Epidermal melanocyte (primary cell): Measurements from ENCODE around the gene HIP1R.
"Not testable (repeated sequence)": the region's sequence is repeated elsewhere in the genome, so short reads cannot be mapped to it uniquely, and the experiment has no call there.

Experiments
- DNase-seq: peaks from one replicate; pipeline ENCODE4 v3.0.0; 2011; ENCODE audit warnings: low spot score; ENCODE audit not compliant: insufficient read length

The HIP1R gene

DNA sequence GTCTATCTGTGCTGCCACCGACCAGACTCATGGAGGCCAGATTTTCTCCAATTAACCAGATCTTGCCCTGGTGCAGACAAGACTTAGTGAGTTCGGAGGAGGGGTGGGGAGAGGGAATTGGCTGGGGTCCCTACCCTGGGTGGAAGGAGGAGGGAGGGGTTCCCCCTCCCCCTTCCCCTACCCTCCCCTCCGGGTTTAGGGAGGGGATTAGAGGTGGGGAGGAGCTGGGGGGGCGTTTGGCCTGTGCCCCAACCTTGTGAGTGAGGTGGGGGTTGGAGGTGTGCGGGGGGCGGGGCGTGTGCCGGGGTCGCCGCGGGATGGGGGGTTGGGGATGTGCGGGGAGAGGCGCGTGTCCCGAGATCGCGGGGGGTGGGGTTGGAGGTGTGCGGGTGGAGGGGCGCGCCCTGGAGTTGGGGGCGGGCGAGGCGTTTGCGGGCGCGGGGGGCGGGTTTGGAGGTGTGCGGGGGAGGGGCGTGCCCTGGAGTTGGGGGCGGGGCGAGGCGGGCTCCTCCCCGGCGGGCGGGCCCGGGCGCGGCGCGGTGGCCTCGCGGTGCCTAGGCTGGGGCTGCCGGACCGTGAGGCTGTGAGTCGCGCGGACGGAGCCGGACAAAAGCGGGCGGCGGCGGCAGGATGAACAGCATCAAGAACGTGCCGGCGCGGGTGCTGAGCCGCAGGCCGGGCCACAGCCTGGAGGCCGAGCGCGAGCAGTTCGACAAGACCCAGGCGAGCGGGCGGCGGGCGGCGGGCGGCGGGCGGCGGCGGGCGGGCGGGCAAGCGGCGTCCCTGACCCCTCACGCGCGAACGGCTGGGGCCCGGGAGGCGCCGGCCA is at the start of gene HIP1R:
Gene HIP1R, plus strand, starts transcription at position 537 of the 829 bp plus-strand sequence. Its CDS starts 94 bp downstream, at position 631.
- DNase-seq = no peak

- no peak for DNase-seq
These were observed 49.8 kb upstream of the HIP1R start for GRCh38 chr12:122785503-122785902.

GRCh38 chr12:122788387-122788786 is 46.9 kb upstream of the HIP1R start:
- DNase-seq = no peak

- no peak for DNase-seq
These were observed 45.6 kb upstream of the HIP1R start for GRCh38 chr12:122789637-122790036.

DNA sequence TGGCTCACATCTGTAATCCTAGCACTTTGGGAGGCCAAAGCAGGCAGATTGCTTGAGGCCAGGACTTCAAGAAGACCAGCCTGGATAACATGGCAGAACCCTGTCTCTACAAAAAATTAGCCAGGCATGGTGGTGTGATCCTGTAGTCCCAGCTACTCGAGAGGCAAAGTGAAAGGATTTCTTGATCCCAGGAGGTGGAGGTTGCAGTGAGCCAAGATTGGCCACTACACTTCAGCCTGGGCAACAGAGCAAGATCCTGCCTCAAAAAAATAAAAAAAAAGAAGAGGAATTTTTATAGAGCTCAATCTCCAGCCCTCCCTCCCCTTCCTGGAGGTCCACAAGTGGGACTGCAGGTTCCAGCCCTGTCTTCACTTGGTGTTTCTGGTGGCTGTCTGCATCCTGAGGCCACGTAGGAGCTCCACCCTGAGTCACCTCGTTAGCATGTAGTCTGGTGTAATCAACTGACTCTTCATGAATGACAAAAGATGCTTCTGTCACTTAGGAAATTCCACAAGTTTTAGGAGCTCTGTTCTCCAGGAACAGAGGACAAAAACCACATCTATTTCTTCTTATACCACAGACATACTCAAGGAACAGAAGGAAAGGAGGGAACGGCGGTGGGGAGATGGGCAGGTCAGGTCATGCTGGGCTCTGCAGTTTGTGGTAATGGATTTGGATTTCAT is 44.7 kb upstream of the HIP1R start:
- DNase-seq = no peak

DNA sequence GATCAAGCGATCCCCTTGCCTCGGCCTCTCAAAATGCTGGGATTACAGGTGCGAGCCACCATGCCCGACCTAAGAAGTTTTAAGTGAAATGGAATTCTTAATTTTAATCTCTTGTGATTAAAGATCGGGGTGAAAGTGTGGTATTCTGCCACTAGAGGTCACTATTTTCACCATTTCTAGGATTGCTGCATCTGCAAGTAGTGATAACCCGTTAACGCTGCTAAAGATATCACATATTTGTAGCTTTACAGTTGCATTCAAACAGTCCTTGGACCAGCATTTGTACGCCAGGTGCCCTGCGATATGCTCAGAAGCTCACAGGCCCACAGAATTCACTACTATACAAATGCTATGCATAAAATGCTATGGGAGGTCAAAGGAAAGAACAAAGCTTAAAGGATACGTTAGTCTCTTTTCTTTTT is 41.6 kb upstream of the HIP1R start:
- peak; percentile 65 for DNase-seq

DNA sequence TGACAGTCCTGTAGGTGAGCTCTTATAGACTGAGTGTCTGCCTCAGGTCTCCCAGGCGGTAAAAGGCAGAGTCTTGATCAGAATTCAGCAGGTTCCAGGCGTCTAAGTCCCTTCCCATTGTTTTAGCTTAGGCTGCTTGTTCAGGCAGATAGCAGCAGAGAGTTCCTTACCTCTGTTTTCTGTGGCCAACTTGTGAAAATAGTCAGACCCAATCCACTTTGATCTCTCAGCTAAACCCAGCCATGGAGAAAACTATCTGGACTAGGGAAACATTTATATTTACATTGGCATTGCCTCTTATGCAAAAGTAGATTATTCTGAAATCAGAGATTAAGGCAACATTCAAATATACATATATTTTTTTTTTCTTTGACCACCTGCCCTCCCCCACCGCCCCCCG is 39.5 kb upstream of the HIP1R start:
- DNase-seq = no peak

DNA sequence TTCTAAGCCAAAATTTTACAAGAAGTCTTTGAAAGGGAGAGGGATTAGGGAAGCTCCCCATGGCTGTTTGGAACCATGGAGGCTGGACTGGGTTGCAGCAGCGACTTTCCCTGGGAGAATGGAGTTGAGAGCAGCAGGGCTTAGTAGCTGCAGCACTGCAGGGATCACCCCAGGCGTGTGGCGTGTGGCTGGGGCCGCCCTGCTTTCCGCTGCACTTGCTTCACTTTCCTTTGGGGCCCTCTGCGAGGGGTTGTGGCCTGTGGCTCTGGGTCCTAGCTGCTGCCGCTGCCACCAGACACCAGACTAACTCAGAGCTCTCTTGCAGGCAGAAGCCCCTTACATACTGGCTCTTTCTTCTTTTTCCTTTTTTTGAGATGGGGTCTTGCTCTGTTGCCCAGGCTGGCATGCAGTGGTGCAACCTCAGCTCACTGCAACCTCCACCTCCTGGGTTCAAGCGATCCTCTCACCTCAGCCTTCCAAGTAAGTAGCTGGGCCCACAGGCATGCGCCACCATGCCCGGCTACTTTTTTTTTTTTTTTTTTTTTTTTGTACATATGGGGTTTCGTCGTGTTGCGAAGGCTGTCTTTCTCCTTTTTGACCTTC is 35.5 kb upstream of the HIP1R start:
- no peak for DNase-seq

- no peak for DNase-seq
These were observed 31.3 kb upstream of the HIP1R start for GRCh38 chr12:122803937-122804336.

DNA sequence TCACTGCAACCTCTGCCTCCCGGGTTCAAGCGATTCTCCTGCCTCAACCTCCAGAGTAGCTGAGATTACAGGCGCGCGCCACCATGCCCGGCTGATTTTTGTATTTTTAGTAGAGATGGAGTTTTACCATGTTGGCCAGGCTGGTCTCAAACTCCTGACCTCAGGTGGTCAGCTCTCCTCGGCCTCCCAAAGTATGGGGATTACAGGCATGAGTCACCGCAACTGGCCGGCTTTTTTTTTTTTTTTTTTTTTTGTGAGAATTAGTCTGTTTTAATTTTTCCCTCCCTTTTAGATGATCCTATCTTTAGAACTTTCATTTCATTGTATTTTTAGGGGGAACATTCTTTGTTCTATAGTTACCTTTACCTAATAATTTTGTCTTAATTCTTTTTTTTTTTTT is 30.3 kb upstream of the HIP1R start:
- DNase-seq = not testable (repeated sequence)

GRCh38 chr12:122807651-122808050 is 27.6 kb upstream of the HIP1R start:
- DNase-seq = no peak

DNA sequence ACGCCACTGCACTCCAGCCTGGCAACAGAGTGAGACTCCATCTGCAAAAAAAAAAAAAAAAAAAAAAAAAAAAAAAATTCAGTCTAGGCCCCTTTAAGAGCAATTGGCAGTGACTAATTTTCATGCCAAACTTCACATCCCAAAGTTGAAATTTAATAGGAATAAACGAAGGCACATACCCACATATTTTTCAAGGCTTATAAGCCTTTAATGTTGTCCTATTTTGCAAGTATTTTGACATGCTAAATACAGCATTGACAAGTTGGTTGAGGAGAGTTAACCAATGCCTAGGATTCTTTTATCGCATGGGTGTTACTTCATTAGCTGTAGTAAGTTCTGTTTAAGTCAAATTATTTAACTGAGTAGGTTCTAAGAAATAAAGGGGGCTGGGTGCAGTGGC is 23.5 kb upstream of the HIP1R start:
- no peak for DNase-seq

- no peak for DNase-seq
These were observed 21.9 kb upstream of the HIP1R start for GRCh38 chr12:122813310-122813713.

- no peak for DNase-seq
These were observed 16.0 kb upstream of the HIP1R start for GRCh38 chr12:122819209-122819785.

DNA sequence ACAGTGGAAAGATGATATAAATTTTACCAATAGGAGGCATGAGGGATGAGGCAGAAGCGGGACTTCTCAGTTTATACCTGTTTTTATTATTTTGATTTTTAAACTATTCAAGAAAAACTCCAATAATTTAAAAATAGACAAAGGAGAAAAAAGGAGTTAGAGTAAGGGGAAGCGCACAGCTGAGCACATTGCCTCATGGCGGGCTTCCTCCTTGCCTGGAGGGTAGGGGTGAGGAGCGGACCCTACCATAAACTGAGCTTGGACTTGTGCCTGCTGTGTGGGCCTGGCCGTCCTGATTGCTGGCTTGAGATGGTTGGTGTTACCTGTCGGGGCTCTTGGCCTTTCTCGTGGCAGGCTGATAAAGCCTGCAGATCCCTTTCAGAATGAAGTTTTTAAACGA is 15.1 kb upstream of the HIP1R start:
- DNase-seq = no peak

DNA sequence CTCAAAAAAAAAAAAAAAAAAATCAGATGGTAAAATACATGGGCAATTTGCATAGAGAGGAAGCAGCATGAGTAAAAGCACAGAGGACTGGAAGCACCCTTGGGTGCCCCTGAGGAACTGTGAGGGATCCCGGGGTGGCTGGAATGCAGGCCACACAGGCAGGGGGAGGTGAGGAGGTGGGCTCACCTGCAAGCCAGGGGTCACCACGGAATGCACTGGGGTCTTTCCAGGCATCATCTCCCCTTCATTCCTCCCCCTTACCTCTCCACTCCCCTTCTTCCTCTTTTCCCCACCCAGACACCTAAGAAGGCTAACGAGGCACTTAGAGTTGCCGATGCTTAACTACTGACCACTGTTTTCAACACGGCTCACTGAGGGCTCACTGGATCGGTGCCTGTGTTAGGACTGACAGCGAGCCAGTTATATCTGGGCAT is 14.4 kb upstream of the HIP1R start:
- no peak for DNase-seq

- no peak for DNase-seq
These were observed 11.8 kb upstream of the HIP1R start for GRCh38 chr12:122823429-122823828.

DNA sequence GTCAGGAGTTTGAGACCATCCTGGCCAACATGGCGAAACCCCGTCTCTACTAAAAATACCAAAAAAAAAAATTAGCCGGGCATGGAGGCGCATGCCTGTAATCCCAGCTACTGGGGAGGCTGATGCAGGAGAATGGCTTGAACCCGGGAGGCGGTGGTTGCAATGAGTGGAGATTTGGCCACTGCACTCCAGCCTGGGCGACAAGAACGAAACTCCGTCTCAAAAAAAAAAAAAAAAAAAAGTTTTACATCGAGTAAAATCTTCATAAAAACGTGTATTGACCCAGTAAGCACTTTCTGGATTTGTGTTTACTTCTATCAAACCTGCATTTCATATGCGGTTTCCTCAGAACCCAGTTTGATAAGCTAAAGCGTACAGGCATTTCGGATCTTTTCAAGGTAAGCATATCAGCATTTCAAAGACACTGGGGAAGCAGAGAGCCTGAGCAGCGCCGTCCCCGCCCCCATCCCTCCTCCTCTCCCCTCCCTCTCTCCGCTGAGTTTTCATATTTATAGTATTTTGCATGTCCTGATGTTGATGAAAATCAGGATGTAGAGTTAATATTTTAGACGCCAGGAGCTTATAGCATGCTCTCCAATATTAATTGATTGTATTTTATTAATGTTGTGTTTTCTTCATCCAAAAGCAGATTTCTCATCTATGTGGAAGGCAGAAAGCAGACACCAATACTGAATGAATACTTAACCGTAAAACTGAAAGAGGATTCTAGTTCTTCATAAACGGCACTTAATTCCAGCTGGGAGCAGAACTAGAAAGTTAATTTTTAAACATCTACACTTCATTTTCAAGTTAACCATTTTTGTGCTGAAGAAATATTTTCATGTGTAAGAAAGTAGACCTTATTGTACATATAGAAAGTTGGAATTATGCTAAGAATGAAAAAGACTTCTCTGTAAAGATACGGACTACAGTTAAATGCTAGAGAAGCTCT is 9.2 kb upstream of the HIP1R start:
- peak; percentile 31 for DNase-seq

DNA sequence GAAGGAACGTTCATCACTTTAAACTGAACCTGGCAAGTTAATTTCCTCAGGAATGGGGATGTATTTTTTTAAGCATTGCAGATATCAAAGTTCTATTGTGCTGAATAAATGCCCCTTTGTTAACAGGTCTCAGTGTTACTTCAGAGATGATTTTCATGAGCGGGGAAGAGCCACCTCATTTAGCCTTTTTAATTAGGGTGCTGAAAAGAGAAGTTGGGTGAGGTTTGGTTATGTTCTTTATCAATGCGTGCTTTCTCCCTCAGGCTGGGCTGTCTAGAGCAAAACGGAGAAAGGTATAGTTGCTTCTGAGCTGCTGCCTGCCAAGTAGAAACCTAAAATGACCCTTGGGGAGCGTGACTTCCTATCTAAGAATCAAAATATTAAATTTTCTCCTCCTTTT is 8.0 kb upstream of the HIP1R start:
- DNase-seq = peak; percentile 19

DNA sequence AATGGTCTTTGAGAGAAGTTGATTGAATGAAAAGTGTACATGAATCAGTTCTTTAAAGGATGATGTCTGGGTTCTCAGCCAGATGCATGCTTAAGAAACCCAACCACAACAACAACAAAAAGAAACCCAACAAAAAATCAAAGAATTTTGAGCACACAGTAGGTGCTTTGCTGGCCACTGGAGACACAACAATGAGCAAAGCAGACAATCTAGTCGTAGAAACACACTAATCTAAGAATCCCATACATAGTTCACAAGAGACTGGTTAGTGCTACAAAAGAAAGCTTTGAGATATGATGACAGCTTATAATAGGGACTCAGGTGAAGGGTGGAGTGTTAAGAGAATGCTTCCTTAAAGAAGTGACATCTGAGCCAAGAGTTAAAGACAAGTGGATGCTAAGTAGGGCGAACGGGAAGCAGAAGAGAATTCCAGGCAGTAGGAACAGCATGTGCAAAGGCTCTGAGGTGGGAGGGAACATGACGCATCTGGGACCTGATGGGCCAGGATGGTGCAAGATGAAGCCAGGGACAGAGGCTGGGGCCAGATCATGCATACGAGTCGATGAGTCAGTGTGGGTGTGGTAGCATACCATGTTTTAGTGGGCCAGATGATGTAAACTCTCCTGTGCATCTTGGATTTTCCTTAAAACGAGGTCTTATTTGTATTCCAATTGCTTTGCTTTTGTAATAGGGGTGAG is 4.6 kb upstream of the HIP1R start:
- peak; percentile 16 for DNase-seq
